Medulla oblongata (tissue), 1 donor: ENCODE data around the gene RASSF7.

Source experiments
- DNase-seq: peaks from one replicate; pipeline ENCODE4 v3.0.0-alpha.2; 2015; ENCODE audit errors: extremely low spot score

Gene RASSF7

DNA sequence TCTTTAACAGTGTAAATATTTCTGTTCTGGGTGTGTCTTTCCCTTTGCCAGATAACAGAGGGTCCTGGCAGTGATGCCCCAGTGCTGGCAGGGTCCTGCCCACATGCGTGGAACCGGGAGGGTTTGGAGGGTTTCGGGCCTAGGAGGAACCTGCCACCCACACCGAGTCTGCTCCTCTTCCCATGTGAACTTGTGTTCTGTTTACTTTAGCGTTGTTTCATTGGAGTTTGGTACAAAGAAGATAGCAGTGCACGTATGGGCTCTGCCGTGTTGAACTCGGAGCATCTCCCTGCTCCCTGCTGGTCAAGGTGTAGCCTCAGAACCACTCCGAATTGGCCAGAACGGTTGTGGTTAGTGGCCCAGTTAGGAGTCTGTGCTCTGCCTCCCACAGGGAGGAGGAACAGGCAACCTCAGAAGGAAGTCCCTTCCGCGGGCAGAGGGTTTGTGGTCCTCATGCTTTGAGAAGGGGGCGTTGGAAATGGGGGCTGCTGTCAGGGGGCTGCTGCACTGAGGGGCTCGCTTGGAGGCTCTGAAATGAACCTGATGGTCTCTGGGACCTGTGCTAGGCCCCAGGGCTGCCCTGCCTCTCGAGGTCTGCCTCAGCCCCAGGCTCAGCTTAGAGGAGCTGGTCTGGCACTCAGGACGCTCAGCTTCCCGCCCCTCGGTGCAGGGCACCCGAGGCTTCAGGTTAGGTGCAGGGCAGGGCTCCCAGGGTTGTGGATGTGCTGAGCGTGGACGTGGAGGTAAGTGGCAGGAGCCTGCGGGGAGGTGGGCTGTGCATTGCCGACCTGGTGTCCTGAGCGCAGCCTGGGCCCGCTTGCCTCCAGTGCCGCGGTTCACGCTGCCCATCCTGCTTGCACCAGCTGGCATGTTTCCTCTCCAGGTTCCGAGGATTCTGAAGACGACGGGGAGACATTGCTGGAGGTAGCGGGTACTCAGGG, 25.9 kb downstream of the RASSF7 start:
- no peak for DNase-seq

DNA sequence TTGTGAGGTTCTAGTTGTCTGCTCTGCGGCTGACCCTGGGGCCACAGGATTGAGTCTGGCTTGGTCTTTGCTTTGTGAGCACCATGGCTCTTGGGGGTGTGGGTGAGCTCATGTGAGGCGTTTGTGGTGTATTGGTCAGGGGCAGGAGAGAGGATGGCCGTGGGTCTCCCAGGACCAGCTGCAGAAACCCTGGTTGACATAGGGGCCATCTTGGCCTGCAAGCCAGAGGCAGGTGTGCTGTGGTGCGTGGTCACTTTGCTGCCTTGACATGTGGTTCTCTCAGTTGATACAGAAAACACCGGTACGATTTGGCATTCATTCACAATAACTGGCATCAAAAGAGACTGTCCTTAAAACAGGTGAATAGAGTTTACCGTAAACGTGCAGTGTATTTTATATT, 26.8 kb downstream of the RASSF7 start:
- DNase-seq, result no peak

DNA sequence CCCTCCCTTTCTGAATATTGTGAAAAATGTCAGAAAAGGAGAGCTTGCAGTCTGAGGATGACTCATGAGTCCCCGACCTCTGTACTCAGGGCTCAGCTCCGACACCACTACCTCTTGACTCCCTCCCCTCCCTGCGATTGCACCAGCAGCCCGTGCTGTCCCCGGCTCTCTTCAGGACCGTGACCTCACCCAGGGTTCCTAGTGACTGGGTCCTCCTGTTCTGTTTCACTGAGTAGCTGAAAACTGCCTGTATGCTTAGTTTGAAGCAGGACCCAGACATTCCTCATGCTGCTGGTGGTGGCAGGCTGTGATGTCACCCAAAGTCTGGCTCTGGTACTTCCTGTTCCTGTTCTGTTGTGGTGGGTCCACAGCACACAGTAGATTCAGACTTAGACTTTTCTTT, 27.2 kb downstream of the RASSF7 start:
- DNase-seq, result no peak

DNA sequence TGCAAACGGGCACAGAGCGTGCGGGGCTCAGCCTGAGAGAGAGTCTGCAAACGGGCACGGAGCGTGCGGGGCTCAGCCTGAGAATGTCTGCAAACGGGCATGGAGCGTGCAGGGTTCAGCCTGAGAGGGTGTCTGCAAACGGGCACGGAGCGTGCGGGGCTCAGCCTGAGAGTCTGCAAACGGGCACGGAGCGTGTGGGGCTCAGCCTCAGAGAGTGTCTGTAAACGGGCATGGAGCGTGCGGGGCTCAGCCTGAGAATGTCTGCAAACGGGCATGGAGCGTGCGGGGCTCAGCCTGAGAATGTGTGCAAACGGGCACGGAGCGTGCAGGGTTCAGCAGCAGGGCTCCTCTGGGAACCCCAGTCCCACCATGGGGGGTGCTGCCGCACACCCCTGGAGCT, 29.0 kb downstream of the RASSF7 start:
- no peak for DNase-seq

DNA sequence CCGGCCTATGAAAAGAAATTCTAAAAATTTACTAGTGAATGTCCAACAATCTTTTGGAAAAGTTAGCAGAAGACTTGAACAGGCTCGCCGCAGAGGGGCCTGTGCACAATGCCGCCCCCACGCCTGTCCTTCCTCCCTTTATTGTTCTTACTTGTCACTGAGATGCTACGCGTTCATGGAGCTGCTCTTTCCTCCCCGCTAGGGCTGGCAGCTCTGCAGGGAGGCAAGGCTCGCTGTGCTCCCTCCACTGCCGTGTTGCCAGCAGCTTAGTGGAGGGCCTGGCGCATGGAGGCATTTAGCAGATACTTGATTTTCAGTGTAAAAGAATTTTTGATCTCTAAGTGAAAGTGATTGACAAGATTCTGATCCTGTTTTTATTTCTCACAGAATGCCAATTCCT, 30.2 kb downstream of the RASSF7 start:
- DNase-seq, result no peak

DNA sequence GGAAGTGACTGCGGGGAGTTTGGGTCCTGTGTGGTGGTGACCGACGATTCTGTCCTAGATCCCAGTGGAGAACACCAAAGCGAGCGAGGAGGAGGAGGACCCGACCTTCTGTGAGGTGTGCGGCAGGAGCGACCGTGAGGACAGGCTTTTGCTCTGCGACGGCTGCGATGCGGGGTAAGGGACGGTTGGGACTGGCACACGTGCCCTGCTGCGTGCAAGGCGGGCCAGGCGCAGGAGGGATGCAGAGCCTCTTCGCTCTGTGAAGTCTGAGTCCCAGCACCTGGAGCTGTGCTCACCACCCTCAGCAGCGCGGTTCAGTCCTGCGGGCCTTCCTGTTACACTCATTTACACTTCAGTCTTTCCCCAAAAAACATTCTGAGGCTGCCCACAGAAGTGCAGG, 31.7 kb downstream of the RASSF7 start:
- DNase-seq, result no peak

DNA sequence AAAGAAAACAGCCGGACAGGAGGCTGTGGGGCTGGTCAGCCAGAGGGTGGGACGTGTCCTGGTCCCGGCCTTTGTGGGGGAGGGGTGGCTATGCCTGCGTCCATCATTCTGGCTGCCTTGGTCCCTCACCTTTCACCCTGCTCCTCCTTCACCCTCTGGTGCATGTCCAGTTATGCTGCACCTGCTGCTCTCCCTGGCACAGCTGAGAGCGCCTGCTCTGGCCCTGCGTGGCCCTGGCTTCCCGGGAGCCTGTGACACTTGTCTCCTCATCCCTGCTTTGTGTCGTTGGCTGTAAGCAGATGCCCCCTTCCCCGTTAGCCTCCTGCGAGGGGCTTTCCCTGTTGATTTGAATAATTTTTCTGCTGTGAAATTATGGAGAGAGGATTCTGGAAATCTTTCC, 32.1 kb downstream of the RASSF7 start:
- no peak for DNase-seq

DNA sequence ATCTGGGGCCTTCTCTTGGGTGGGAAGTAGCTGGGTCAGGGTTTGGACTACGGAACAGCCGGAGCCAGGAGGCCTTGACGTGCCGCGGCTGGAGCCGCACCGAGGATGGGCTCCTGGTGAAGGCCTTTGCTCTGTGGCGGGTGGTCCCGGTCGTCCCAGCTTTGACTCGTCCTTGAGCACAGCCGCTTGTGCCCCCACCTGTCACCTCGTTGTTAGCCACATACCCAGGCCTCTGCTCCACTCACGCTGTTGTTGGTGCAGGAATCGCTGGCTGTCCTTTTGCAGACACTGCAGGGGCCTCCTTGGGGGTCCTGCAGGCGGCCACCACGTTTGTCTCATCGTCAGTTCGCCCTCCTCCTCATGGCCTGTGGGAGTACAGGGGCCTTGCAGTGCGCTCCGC, 32.6 kb downstream of the RASSF7 start:
- no peak for DNase-seq

DNA sequence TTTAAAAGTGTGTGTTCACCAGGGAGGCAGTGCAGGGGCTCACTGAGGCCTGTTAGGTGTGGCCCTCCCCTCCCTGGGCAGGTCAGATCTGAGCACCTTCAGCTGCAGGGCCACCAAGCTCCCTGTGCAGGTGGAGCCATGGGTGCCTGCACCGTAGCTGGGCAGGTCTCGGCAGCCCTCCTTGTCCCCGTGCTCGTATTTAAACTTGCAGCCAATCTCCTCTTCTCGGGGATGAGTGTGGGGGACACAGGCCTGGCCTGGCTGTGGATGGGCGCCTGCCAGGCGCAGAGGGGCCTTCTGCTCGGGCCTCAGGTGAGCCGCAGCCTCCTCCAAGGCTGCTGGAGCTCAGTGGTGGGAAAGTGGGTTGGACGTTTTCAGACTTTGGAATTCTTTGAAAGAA, 34.6 kb downstream of the RASSF7 start:
- DNase-seq, result no peak

DNA sequence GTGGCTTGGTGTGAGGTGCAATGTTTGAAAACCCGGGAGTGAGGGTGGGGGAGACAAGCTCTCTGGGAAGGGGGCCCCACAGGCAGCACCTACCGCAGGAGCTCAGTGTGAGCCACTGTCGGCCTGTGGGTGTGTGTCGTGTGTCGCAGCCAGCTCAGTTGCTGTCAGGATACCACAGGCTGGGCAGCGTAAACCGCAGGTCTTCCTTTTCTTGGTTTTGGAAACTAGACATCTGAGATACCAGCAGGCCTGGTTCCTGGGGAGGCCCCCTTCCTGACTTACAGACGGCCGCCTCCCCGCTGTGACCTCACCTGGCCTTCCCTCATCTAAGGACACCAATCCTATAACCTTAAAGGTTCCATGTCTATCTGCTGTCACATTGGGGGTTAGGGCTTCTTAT, 35.6 kb downstream of the RASSF7 start:
- no peak for DNase-seq

DNA sequence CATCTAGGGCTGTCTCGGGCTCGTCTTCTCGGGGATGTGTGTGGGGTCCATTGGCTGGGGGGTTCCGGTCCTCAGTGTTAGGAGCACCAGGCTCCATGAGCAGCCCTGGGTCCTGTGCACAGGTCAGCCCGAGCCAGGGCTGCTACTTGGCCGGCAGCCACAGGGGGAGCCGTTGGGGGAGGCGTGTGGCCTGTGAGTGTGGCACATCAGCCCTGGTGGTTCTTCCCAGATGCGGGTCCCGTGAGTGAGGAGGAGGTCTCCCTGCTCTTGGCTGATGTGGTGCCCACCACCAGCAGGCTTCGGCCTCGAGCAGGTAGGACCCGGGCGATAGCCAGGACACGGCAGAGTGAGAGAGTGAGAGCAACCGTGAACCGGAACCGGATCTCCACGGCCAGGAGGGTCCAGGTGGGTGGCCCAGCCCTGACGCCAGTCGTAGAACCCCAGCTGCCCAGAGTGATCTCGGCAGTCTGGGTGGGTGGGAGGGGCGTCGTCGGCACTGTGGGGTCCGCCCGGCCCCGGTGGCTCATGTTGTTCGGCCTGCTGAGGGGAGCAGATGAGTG, 36.5 kb downstream of the RASSF7 start:
- DNase-seq, result no peak

DNA sequence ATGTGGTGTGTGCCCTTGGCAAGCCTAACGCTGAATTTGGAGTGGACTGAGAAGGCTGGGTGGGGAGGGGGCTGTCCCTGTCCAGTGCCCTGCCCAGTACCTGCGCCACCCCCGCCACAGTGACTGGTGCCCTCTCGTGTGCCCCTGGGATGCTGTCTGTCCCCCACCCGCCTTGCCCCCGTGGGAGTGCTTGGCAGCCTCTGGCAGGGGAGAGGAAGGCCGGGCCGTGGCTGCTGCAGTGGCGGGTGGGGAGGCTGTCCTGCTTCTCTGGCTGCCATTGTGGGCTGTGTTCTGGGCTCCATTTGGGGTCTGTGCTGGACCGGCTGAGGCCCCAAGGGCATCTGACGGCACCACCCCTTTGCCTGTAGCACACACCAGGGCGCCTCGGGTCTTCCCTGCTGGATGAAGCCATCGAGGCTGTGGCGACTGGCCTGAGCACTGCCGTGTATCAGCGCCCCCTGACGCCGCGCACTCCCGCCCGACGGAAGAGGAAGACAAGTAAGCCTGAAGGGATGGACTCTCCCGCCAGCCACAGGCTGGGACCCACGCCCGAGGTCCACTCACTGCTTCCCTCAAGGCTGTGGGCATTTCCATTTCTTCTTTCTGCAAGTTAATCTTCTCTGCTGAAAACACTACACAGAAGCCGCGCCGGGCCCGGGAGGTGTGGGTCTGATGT, 37.4 kb downstream of the RASSF7 start:
- DNase-seq, result no peak

DNA sequence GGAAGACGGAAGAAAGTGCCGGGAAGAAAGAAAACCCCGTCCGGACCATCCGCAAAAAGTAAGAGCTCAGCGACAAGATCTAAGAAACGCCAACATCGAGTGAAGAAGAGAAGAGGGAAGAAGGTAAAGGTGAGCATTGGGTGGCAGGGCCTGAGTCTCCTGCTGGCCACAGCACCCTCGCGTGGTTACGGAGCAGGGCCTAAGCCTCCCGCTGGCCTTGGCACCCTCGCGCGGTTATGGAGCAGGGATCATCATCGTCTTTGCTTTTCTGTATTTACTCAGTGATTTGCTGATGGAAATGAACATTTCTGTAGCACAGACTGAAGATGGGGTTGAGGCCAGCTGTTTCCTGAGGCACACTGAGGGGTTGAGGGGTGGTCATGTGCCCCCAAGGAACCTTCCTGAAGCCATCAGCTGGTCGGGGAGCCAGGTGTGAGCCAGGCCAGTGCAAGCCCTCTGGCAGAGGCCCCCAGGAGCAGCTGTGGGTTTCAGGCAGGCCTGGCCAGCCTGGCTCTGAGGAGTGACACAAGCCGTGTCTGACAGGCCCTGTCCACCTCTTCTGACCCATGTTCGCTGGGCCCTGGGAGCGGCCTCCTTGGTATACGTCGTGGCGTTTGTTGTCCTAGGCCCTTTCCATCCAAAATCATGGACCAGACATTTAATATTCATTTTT, 40.9 kb downstream of the RASSF7 start:
- DNase-seq, result no peak

DNA sequence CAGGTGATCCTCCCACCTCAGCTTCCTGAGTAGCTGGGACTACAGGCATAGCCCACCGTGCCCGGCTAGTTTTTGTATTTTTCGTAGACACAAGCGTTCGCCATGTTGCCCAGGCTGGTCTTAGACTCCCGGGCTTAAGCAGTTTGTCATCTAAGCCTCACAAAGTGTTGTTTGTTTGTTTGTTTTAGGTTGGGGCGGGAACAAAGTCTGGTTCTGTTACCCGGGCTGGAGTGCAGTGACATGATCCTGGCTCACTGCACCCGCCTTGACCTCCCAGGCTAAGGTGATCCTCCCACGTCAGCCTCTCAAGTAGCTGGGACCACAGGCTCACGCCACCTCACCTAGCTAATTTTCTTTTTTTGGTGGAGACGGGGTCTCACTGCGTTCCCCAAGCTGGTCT, 42.4 kb downstream of the RASSF7 start:
- no peak for DNase-seq

DNA sequence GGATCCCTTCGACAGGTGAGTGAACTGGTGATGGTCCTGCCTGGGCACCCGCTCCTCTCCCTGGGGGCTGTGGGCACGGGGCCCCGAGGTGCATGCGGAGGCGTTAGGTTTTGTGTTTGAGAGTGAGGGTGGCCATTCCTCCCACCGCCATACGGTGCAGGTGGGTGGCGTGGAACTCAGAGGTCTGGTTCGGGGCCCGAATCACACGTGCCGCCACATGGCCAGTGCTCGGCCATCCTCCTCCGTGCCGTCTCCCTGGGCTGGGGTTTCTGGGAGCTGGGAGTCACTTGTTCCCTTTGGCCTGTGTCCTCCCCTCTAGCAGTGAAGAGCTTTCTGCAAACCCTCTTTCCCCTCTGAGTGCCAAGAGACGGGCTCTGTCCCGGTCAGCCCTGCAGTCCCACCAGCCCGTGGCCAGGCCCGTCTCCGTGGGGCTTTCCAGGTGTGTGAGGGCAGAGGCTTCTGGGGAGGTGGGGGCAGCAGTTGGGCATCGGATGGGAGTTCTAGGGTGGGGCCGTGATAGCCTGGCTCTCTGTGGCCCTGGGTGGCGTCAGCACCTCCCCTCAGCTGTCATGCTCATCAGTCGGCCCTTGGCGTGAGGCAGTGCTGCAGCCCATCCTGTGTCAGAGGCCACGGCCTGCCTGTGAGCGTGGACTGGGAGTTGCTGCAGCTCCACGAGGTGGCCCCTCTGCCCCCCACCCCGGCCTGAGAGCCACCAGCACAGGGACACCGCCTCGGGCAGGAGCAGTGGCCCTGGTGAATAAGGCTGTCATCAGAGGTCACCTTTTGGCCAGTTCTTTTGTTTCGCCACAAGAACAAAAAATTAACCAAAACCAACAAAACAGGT, 44.7 kb downstream of the RASSF7 start:
- no peak for DNase-seq

DNA sequence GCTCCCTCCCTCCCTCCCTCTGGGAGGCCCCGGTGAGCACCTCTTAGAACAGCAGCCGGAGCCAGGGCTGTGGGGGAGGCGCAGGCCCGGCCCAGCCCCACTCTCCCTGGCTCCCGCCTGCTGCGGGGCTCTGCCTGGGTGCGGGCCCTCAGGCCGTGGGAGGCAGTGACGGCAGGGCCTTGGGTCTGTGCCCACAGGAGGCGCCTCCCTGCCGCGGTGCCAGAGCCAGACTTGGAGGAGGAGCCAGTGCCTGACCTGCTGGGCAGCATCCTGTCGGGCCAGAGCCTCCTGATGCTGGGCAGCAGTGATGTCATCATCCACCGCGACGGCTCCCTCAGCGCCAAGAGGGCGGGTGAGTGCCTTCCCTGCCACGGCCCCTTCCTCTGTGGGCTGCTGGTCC, 45.5 kb downstream of the RASSF7 start:
- peak; percentile 22 for DNase-seq

DNA sequence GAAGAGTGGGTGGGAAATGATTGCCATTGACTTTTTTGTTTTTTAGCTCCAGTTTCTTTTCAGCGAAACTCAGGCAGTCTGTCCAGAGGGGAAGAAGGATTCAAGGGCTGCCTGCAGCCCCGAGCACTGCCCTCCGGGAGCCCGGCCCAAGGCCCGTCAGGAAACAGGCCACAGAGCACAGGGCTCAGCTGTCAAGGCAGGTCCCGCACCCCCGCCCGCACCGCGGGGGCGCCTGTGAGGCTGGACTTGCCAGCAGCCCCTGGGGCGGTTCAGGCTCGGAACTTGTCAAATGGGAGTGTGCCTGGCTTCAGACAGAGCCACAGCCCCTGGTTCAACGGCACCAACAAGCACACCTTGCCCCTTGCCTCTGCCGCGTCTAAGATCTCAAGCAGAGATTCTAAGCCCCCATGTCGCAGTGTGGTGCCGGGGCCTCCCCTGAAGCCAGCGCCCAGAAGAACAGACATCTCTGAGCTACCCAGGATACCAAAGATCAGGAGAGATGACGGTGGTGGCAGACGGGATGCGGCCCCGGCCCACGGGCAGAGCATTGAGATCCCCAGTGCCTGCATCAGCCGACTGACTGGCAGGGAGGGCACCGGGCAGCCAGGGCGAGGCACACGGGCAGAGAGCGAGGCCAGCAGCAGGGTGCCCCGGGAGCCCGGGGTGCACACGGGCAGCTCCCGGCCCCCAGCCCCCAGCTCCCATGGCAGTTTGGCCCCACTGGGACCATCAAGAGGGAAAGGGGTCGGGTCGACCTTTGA, 46.4 kb downstream of the RASSF7 start:
- no peak for DNase-seq

DNA sequence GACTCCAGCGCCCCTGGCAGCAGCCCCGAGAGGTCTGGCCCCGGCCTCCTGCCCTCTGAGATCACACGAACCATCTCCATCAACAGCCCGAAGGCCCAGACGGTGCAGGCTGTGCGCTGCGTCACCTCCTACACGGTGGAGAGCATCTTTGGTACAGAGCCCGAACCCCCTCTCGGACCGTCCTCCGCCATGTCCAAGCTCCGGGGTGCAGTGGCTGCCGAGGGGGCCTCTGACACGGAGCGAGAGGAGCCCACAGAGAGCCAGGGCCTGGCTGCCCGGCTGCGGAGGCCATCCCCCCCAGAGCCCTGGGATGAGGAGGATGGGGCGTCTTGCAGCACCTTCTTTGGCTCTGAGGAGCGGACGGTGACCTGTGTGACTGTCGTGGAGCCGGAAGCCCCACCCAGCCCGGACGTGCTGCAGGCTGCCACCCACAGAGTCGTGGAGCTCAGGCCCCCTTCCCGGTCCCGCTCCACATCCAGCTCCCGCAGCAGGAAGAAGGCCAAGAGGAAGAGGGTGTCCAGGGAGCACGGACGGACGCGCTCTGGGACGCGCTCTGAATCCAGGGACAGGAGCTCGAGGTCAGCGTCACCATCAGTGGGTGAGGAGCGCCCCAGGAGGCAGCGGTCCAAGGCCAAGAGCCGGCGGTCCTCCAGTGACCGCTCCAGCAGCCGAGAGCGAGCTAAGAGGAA, 47.3 kb downstream of the RASSF7 start:
- DNase-seq, result no peak

DNA sequence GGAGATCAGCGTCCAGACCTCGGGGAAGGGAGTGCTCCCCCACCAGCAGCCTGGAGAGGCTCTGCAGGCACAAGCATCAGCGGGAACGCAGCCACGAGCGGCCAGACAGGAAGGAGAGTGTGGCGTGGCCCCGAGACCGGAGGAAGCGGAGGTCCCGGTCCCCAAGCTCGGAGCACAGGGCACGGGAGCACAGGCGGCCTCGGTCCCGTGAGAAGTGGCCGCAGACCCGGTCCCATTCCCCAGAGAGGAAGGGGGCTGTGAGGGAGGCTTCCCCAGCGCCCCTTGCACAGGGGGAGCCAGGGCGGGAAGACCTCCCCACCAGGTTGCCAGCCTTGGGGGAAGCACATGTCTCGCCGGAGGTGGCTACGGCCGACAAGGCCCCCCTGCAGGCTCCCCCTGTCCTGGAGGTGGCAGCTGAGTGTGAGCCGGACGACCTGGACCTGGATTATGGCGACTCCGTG, 48.1 kb downstream of the RASSF7 start:
- DNase-seq, result no peak

DNA sequence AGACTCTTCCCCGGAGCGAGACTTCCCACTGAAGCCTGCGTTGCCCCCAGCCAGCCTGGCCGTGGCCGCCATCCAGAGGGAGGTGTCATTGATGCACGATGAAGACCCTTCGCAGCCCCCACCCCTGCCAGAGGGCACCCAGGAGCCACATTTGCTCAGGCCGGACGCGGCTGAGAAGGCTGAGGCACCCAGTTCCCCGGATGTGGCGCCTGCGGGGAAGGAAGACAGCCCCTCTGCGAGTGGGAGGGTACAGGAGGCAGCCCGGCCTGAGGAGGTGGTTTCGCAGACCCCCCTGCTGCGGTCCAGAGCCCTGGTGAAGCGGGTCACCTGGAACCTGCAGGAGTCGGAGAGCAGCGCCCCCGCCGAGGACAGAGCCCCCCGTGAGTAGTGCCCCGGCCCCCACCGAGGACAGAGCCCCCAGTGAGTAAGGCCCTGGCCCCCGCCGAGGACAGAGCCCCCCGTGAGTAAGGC, 48.6 kb downstream of the RASSF7 start:
- DNase-seq, result no peak
